Esophagus muscularis mucosa (tissue), 4 donors: ENCODE data around the gene MIEF2.

ENCODE experiments used
- EP300 ChIP-seq: sonication (generic); formaldehyde crosslinking; IDR thresholded peaks from one replicate; pipeline ENCODE4 v1.6.1; 2017; ENCODE audit warnings: antibody characterized with exemption
- POLR2A ChIP-seq: fragments of 450-650 bp; IDR thresholded peaks from one replicate; pipeline ENCODE4 v1.6.1; 2017; ENCODE audit warnings: antibody characterized with exemption, moderate library complexity, mild to moderate bottlenecking, low read depth
- TF ChIP-seq, protein P1 (sequence below), 3 experiments: fragments of 200-600 bp in 2 of 3; fragments of 450-650 bp in 1 of 3; sonication (generic) in 2 of 3; IDR thresholded peaks; one replicate each; pipeline ENCODE4 v1.5.1; 2017 to 2019; ENCODE audit warnings: antibody characterized with exemption in 3 of 3, mild to moderate bottlenecking in 2 of 3, moderate library complexity in 1 of 3

DNA sequence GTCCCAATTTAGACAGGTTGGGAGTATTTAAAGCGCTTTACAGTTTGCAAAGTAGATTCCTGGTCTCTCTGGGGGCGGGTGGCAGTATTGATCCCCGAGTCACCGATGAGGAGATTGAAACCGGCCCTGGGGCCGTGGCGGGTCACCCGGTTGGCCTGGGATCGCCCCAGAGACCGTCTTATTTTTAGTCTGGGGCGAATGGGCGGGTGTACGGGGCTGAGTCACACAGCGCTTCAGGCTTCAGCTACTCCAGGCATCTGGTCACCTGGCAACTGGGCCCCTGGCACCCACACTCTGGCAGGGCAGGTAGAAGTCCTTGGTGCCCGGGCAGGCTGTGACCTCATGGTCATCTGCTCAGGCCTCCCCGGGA, 669 bp downstream of the MIEF2 start:
- TF ChIP-seq, protein P1, sequence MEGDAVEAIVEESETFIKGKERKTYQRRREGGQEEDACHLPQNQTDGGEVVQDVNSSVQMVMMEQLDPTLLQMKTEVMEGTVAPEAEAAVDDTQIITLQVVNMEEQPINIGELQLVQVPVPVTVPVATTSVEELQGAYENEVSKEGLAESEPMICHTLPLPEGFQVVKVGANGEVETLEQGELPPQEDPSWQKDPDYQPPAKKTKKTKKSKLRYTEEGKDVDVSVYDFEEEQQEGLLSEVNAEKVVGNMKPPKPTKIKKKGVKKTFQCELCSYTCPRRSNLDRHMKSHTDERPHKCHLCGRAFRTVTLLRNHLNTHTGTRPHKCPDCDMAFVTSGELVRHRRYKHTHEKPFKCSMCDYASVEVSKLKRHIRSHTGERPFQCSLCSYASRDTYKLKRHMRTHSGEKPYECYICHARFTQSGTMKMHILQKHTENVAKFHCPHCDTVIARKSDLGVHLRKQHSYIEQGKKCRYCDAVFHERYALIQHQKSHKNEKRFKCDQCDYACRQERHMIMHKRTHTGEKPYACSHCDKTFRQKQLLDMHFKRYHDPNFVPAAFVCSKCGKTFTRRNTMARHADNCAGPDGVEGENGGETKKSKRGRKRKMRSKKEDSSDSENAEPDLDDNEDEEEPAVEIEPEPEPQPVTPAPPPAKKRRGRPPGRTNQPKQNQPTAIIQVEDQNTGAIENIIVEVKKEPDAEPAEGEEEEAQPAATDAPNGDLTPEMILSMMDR (IDR thresholded peaks at IDR 0.05), result no peak
- TF ChIP-seq POLR2A (no peak), EP300 (no peak)
